Neuronal stem cell (in vitro differentiated cells): ENCODE measurements around the gene FHDC1.

Source experiments
- DNase-seq: peaks from one replicate; pipeline ENCODE4 v3.0.0-alpha.2; 2013; ENCODE audit warnings: low spot score
- H2AFZ ChIP-seq: one replicate; pipeline ENCODE4 v1.6.1; 2013; ENCODE audit warnings: mild to moderate bottlenecking, low read length, inconsistent platforms
- H2AK5ac ChIP-seq: 2 replicates; pipeline ENCODE4 v1.6.1; 2013; ENCODE audit warnings: low read depth, mild to moderate bottlenecking, inconsistent platforms, low read length, moderate library complexity, mixed read lengths
- H2BK120ac ChIP-seq: 2 replicates; pipeline ENCODE4 v1.6.1; 2013; ENCODE audit warnings: low read depth, mild to moderate bottlenecking, inconsistent platforms, low read length, moderate library complexity, mixed read lengths
- H2BK12ac ChIP-seq: one replicate; pipeline ENCODE4 v1.6.1; 2013; ENCODE audit warnings: low read length, inconsistent platforms
- H2BK15ac ChIP-seq: 2 replicates; pipeline ENCODE4 v1.6.1; 2013; ENCODE audit warnings: mild to moderate bottlenecking, low read length, inconsistent platforms, mixed read lengths
- H2BK5ac ChIP-seq: one replicate; pipeline ENCODE4 v1.6.1; 2013; ENCODE audit warnings: inconsistent platforms, mild to moderate bottlenecking, low read length, moderate library complexity
- H3K14ac ChIP-seq: one replicate; pipeline ENCODE4 v1.6.1; 2013; ENCODE audit warnings: low read length, inconsistent platforms
- H3K18ac ChIP-seq: 2 replicates; pipeline ENCODE4 v1.6.1; 2013; ENCODE audit warnings: low read length, inconsistent platforms
- H3K23ac ChIP-seq: 2 replicates; pipeline ENCODE4 v1.6.1; 2013; ENCODE audit warnings: low read depth, mild to moderate bottlenecking, mixed read lengths, low read length, inconsistent platforms; ENCODE audit not compliant: poor library complexity
- H3K27ac ChIP-seq: replicated peaks from 3 replicates; pipeline ENCODE4 v1.5.1; 2013; ENCODE audit warnings: low read length, inconsistent platforms
- H3K27me3 ChIP-seq, 3 experiments: 2 replicates each; pipeline ENCODE4 v1.6.1; 2013; ENCODE audit warnings: low read length in 3 of 3, mild to moderate bottlenecking in 2 of 3, inconsistent platforms in 1 of 3, low read depth in 1 of 3, mixed read lengths in 1 of 3, moderate library complexity in 1 of 3; ENCODE audit not compliant: control insufficient read depth in 3 of 3, insufficient read depth in 3 of 3
- H3K36me3 ChIP-seq, 2 donors: replicated peaks in 1 of 2; 2 replicates each; pipeline ENCODE4 v1.6.1; 2013; ENCODE audit warnings: low read length in 2 of 2; ENCODE audit not compliant: control insufficient read depth in 2 of 2, insufficient read depth in 2 of 2
- H3K4ac ChIP-seq: 2 replicates; pipeline ENCODE4 v1.6.1; 2013; ENCODE audit warnings: inconsistent platforms, mild to moderate bottlenecking, low read length, moderate library complexity
- H3K4me1 ChIP-seq, 2 donors: 1 replicate in 1 of 2; 2 replicates in 1 of 2; pipeline ENCODE4 v1.6.1; 2013; ENCODE audit warnings: low read length in 2 of 2, low read depth in 1 of 2; ENCODE audit not compliant: control insufficient read depth in 2 of 2, insufficient read depth in 1 of 2
- H3K4me2 ChIP-seq: one replicate; pipeline ENCODE4 v1.6.1; 2013; ENCODE audit warnings: mild to moderate bottlenecking, low read length, inconsistent platforms; ENCODE audit not compliant: insufficient read depth, poor library complexity, severe bottlenecking
- H3K4me3 ChIP-seq, 2 donors: 2 replicates each; pipeline ENCODE4 v1.5.1; 2013; ENCODE audit warnings: low read length in 2 of 2, mild to moderate bottlenecking in 2 of 2, inconsistent platforms in 1 of 2, moderate library complexity in 1 of 2
- H3K79me1 ChIP-seq: one replicate; pipeline ENCODE4 v1.6.1; 2013; ENCODE audit warnings: low read depth, mild to moderate bottlenecking, inconsistent platforms, low read length, moderate library complexity
- H3K9ac ChIP-seq: one replicate; pipeline ENCODE4 v1.6.1; 2013; ENCODE audit warnings: mild to moderate bottlenecking, low read depth, low read length, inconsistent platforms; ENCODE audit not compliant: poor library complexity
- H3K9me3 ChIP-seq, 2 donors: replicated peaks in 1 of 2; 2 replicates each; pipeline versions ENCODE3 to v1.6.1; 2013; ENCODE audit warnings: low read length in 2 of 2, mild to moderate bottlenecking in 2 of 2, inconsistent platforms in 1 of 2, low read depth in 1 of 2, mixed read lengths in 1 of 2, moderate library complexity in 1 of 2; ENCODE audit not compliant: control insufficient read depth in 2 of 2, insufficient read depth in 1 of 2
- H4K8ac ChIP-seq: one replicate; pipeline ENCODE4 v1.6.1; 2013; ENCODE audit warnings: low read depth, mild to moderate bottlenecking, inconsistent platforms, low read length, moderate library complexity
- H4K91ac ChIP-seq: one replicate; pipeline ENCODE4 v1.6.1; 2013; ENCODE audit warnings: low read length, low read depth, mild to moderate bottlenecking, inconsistent platforms; ENCODE audit not compliant: poor library complexity
- WGBS, 2 donors: extraction: QIAGEN DNeasy Blood & Tissue Kit; methylation state at CpG; one replicate each; pipeline ENCODE4 v1.1.7; 2013; ENCODE audit warnings: missing lambda C conversion rate in 2 of 2, mixed read lengths in 1 of 2; ENCODE audit not compliant: insufficient read length in 2 of 2, insufficient replicate concordance in 1 of 2; ENCODE audit errors: extremely low coverage in 2 of 2; 5-methylcytosine and 5-hydroxymethylcytosine counted together

The FHDC1 gene

DNA sequence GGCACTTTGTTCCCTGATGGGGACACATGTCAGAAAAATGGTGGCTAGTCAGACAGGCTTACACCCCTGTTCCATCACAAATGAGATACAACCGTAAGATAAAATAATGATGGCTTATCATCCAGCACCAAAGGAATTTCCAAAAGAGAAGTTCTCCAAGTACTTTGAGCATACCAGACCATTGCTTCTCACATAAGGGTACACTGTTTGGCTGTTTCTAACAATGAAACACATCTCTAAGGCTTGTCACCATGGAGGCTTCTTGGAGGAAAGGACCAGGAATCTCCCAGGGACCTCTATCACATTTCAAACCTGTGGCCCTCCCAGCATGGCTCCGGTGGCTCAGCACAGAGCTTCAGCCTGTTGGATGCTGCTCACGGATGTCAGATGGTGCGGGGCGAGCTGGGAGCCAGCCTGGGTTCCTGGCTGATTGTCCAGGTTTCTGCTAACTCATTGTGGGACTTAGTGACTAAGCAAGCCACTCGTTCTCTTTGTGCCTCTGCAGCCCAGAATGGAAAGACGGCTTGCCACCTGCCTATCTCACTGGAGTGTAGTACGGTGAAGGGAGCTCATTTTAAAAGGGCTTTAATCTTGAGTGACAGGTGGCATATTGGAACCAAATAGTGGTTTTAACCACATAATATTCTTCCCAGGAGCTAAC is 54.5 kb downstream of the FHDC1 start:
- H2BK15ac ChIP-seq, result no peak overlapping the region
- no peak overlapping the region for H4K8ac ChIP-seq
- H2BK120ac ChIP-seq, result no peak overlapping the region
- H2AFZ ChIP-seq, result no peak overlapping the region
- no peak overlapping the region for H2BK5ac ChIP-seq
- H3K4me2 ChIP-seq, result no peak overlapping the region
- no peaks in the 10 kb centered on the region for H3K79me1 ChIP-seq
- H2BK12ac ChIP-seq, result no peak overlapping the region
- H3K23ac ChIP-seq, result no peak overlapping the region
- no peaks in the 10 kb centered on the region for H3K9me3 ChIP-seq
- no CpG with 5 or more reads among the region's 8 CpGs for WGBS, 2 donors
- peaks cover 0 to 2% of the 10 kb centered on the region in 2 donors for H3K4me1 ChIP-seq
- no peak overlapping the region for H3K4me3 ChIP-seq
- H3K18ac ChIP-seq, result no peak overlapping the region
- peaks cover 0 to 5% (median 0%) of the 10 kb centered on the region in 3 experiments for H3K27me3 ChIP-seq
- H2AK5ac ChIP-seq, result no peak overlapping the region
- H3K14ac ChIP-seq, result no peak overlapping the region
- H3K36me3 ChIP-seq, result no peaks in the 10 kb centered on the region
- no peak overlapping the region for H3K9ac ChIP-seq
- H4K91ac ChIP-seq, result no peak overlapping the region
- no peak for DNase-seq
- H3K27ac ChIP-seq, result no peak overlapping the region
- no peak overlapping the region for H3K4ac ChIP-seq

DNA sequence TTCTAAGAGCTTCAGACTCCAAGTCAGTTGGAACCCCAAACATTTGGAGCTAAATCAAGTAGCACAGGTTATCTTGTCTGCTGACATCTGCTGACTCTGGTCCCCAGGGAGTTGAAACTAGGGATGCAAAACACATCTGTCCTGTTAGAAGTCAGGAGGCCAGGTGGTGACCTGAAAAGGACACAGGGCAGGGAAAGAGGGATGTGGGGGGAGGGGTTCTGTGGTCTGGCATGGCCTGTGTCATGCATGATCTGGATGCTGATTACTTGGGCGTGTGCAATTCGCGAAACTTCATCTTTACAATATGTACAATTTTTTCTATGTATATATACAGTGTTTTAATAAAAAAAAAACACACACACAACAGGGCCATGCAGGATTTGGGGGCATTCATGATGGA is 55.3 kb downstream of the FHDC1 start:
- no peak overlapping the region for H3K4me3 ChIP-seq
- H3K27ac ChIP-seq, result no peak overlapping the region
- no peak overlapping the region for H2AK5ac ChIP-seq
- H3K23ac ChIP-seq, result no peak overlapping the region
- WGBS, 2 donors, result no CpG with 5 or more reads among the region's 3 CpGs
- no peak overlapping the region for H2BK120ac ChIP-seq
- H3K18ac ChIP-seq, result no peak overlapping the region
- peaks cover 0 to 5% (median 0%) of the 10 kb centered on the region in 3 experiments for H3K27me3 ChIP-seq
- H3K4me2 ChIP-seq, result no peak overlapping the region
- H4K91ac ChIP-seq, result no peak overlapping the region
- no peak overlapping the region for H2BK15ac ChIP-seq
- H4K8ac ChIP-seq, result no peak overlapping the region
- H3K36me3 ChIP-seq, result no peaks in the 10 kb centered on the region
- H3K9me3 ChIP-seq, result no peaks in the 10 kb centered on the region
- H3K9ac ChIP-seq, result no peak overlapping the region
- no peak overlapping the region for H2AFZ ChIP-seq
- H3K14ac ChIP-seq, result no peak overlapping the region
- no peak overlapping the region for H3K4ac ChIP-seq
- H2BK5ac ChIP-seq, result no peak overlapping the region
- H3K79me1 ChIP-seq, result no peaks in the 10 kb centered on the region
- no peak for DNase-seq
- H3K4me1 ChIP-seq, result peaks cover 0 to 4% of the 10 kb centered on the region in 2 donors
- no peak overlapping the region for H2BK12ac ChIP-seq

DNA sequence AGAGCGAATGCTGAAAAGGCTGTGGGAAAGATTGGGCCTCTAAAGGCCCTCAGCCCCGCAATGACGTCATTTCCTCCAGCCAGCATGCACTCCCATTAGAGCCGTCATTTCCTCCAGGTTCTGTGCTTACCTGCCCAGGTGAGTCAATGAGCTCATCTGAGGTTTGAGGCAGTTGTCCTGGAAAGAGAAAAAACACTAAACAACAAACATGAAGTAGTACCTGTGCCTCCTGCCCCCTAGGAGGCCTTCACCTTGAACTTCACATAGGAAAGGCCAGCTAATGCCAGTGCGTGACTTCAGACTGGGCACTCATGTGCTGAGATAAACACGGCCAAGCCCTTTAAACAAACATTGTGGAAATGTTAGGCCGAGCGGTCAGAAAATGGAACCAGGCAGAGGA is 55.9 kb downstream of the FHDC1 start:
- Histone ChIP-seq H2BK12ac (no peak overlapping the region), H3K27me3 (peaks cover 0 to 5% (median 0%) of the 10 kb centered on the region in 3 experiments), H3K14ac (no peak overlapping the region), H2AK5ac (no peak overlapping the region), H3K9ac (no peak overlapping the region), H3K23ac (no peak overlapping the region), H2BK5ac (no peak overlapping the region), H3K79me1 (no peaks in the 10 kb centered on the region), H3K36me3 (no peaks in the 10 kb centered on the region), H4K8ac (no peak overlapping the region), H4K91ac (no peak overlapping the region), H3K4me3 (no peak overlapping the region), H3K27ac (no peak overlapping the region), H3K4me1 (peaks cover 0 to 4% of the 10 kb centered on the region in 2 donors), H2BK120ac (no peak overlapping the region), H3K4ac (no peak overlapping the region), H2AFZ (no peak overlapping the region), H3K4me2 (no peak overlapping the region), H2BK15ac (no peak overlapping the region), H3K18ac (no peak overlapping the region), H3K9me3 (no peaks in the 10 kb centered on the region)
- no peak for DNase-seq
- WGBS, 2 donors, result no CpG with 5 or more reads among the region's 8 CpGs

DNA sequence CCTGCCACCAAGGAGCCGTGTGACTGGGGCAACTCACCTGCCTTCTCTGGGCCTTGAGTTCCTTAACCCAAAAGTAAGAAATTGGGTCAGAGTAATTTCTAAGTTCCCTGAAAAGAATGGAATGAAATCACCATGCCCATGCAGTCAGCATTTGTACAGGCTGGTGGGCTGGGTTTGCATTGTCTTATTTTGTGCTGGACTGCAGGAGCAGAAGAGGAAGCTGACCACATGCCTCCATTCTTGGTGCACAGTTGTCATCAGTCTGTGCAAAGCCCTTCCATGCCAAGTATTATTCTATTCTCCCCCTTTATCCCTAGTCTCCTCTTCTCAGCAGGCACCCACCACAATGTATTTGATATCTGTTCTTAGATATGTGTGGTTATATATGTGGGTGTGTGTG is 56.3 kb downstream of the FHDC1 start:
- Histone ChIP-seq H3K9me3 (no peaks in the 10 kb centered on the region), H3K4me3 (no peak overlapping the region), H2BK15ac (no peak overlapping the region), H3K4me1 (peaks cover 0 to 4% of the 10 kb centered on the region in 2 donors), H3K18ac (no peak overlapping the region), H3K14ac (no peak overlapping the region), H3K36me3 (no peaks in the 10 kb centered on the region), H3K23ac (no peak overlapping the region), H4K91ac (no peak overlapping the region), H4K8ac (no peak overlapping the region), H3K27me3 (peaks cover 0 to 5% (median 0%) of the 10 kb centered on the region in 3 experiments), H2BK12ac (no peak overlapping the region), H3K4me2 (no peak overlapping the region), H2AK5ac (no peak overlapping the region), H2AFZ (no peak overlapping the region), H2BK120ac (no peak overlapping the region), H3K27ac (no peak overlapping the region), H3K9ac (no peak overlapping the region), H2BK5ac (no peak overlapping the region), H3K79me1 (no peaks in the 10 kb centered on the region), H3K4ac (no peak overlapping the region)
- no CpG with 5 or more reads among the region's 1 CpG for WGBS, 2 donors
- DNase-seq, result no peak
